CD4-positive, alpha-beta T cell treated with Interleukin-1 beta for 1 hour (primary cell): ENCODE results near the gene VWA2.

ENCODE experiments used
- DNase-seq, 2 donors: peaks; one replicate each; pipeline ENCODE4 v3.0.0-alpha.2; 2020 to 2022

The VWA2 gene, protein sequence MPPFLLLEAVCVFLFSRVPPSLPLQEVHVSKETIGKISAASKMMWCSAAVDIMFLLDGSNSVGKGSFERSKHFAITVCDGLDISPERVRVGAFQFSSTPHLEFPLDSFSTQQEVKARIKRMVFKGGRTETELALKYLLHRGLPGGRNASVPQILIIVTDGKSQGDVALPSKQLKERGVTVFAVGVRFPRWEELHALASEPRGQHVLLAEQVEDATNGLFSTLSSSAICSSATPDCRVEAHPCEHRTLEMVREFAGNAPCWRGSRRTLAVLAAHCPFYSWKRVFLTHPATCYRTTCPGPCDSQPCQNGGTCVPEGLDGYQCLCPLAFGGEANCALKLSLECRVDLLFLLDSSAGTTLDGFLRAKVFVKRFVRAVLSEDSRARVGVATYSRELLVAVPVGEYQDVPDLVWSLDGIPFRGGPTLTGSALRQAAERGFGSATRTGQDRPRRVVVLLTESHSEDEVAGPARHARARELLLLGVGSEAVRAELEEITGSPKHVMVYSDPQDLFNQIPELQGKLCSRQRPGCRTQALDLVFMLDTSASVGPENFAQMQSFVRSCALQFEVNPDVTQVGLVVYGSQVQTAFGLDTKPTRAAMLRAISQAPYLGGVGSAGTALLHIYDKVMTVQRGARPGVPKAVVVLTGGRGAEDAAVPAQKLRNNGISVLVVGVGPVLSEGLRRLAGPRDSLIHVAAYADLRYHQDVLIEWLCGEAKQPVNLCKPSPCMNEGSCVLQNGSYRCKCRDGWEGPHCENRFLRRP

DNA sequence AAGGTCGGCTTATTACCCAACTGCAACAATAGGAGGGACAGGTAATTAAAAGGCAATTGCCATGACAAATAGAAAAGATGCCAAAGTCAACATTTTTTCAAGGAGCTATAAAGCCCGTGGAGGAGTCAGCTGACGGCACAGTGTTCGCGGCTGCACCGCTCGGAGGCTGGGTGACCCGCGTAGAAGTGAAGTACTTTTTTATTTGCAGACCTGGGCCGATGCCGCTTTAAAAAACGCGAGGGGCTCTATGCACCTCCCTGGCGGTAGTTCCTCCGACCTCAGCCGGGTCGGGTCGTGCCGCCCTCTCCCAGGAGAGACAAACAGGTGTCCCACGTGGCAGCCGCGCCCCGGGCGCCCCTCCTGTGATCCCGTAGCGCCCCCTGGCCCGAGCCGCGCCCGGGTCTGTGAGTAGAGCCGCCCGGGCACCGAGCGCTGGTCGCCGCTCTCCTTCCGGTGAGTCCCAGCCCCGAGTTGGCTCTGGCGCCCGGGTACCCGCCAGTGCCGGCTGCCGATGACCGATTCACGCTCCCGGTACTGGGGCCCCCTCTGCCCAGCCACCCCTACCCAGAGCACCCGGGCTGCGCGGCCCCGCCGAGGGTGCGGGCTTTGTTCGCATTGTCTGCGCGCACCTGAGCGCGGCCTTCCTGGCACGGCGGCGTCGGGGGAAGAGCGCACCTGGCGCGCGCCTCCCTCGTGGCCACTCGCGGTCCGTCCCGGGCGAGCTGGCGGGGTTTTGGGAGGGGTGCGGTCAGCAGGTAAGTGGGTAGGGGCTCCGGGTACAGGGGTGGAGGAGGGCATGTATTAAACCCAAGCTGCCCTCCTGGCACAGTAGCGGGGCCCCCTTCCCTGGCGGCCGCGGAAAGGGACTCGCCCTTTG, at the start of gene VWA2:
TSS of gene VWA2 (plus strand) at position 138 of the 877 bp plus-strand sequence. CDS start 9,460 bp downstream, outside the sequence.
- peak in 1 of 2 donors; percentile 13 for DNase-seq

- no peak for DNase-seq
These were observed 49.4 kb upstream of the VWA2 start for GRCh38 chr10:114189700-114190099.

- DNase-seq, result no peak
These were observed 44.0 kb upstream of the VWA2 start for GRCh38 chr10:114195079-114195478.

- DNase-seq, result no peak
These were observed 39.8 kb upstream of the VWA2 start for GRCh38 chr10:114199239-114199638.

- no peak for DNase-seq
These were observed 36.2 kb upstream of the VWA2 start for GRCh38 chr10:114202812-114203211.

DNA sequence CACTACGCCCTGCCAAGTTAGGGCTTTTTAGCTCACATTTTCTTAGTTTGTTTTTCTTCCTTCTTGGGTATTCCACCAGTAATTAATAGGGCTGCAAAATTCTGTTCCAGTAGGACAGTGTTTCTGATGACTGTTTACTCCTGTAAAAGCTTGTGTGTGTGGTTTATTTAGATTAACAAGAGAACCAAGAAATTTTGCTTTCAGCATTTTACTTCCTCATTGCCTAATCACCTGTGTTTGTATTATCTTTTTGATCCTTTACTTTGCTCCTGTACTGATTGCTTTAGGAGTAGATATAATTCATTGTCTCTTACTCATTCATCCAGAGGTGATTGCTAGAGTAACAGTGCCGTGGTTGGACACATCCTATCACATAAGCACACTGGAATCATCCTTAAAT, 32.2 kb upstream of the VWA2 start:
- no peak for DNase-seq

DNA sequence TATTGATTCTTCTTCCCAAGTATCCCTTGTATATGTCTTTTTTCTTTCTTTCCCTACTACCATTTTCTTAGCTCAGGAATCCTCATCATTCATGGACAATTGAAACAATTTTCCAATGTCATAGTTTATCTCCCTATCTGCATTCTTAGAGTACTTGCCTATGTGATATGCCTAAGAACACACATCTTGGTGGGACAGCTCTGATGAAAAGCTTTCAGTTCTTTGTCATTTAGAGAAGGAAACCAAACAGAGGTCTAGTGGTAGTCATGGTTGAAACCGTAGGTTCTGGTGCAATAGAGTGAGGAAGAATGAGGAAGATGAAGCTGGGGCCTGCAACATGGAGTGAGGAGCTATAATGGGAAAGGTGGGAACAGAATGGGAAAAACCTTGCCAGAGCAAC, 31.7 kb upstream of the VWA2 start:
- DNase-seq, result no peak

- DNase-seq, result no peak
These were observed 30.7 kb upstream of the VWA2 start for GRCh38 chr10:114208351-114208750.

DNA sequence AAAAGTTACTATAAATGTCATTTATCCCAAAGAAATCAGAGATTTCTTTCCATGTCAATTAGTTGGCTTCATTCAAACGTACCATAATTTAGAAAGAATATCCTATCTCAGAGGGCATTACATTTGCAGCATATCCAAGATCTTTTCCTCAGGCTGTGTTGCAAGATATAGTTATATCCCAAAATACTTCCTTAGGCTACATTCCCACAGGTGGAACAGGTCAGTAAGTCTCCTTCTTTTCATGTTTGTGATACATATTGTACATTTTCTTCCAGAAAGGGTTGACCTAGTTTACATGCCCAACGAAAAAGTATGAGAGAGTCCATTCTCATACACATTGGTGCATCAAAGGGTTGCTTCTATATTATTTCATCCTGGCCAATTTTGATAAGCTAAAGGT, 26.9 kb upstream of the VWA2 start:
- no peak for DNase-seq

DNA sequence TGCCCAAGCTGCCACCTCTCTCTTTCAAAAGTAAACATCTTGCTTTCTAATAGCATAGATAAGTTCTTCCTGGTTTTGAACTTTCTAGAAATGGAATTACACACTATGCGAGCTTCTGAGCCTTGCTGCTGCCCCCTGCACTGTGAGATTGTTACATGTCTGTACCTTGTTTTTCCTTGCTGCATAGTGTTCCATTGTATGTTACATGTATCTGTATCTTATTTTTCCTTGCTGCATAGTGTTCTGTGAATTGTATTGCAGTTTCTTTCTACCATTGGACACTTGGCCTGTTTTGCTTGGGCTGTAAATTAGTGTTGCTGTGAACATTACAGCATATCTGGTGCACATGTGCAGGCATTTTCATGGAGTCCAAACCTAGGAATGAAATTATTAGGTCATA, 24.0 kb upstream of the VWA2 start:
- no peak for DNase-seq

DNA sequence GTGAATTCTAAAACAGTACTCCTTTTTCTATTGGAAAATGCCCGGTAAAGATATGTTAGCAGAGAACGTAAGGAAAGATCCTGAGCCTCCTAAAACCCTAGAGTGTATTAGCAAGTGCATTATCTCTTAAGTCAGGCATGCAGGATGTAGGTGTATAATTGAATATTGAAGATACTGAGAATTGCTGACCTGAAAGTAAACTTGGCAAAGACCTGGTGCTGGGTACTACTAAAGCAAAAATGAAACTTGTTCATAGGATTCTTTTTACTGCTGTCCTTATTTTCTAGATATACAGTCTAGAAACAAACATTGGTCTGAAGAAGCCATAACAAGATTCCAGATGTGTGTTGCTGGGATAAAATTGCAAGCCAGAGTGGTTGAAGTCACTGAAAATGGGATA, 18.8 kb upstream of the VWA2 start:
- DNase-seq, result no peak

DNA sequence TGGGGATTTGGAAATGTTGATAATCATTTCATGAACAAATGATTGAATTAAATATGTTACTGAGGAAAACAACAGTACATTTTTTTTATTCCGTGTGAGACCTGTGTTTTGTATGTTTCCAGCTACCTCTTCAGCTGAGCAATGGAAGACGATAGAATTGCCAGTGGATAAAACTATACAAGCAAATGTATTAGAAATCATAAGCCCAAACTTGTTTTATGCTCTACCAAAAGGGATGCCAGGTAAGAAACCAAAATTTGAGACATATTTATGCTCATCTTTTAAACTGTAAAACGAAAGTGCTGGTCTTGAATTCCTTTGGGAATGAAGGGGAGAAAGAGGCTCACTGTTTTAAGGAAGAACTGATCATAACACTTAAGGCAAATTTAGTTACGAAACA, 17.8 kb upstream of the VWA2 start:
- no peak for DNase-seq

- no peak for DNase-seq
These were observed 16.0 kb upstream of the VWA2 start for GRCh38 chr10:114223066-114223465.

- DNase-seq, result no peak
These were observed 10.9 kb upstream of the VWA2 start for GRCh38 chr10:114228156-114228555.

DNA sequence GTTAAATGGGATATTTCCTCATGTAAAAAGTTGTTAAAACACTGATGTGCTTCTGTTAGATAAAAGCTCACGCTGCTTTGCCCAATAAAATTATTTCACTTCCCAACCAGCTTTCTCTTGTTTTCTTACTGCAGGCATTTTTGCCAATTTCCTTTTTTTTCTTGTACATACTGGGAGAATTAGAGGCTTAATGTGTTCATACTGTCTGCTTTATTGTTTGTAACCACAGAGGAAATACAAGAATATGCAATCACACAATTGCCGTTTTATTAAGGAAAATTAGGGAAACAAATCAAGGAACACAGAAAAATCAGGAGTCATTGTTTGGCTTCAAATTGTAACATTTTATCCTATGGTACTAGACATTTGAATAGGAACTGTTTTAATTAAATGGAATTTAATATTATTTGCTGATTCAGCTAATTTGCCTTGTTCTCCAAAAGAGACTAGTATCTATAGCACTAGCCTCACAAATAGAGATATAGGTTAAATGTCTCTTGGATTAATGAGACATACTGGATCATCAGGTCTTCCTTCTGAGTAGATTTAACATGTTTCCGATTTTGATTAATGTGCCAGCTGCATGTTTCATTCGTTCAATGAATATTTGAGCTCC, 6.4 kb upstream of the VWA2 start:
- DNase-seq, result no peak

DNA sequence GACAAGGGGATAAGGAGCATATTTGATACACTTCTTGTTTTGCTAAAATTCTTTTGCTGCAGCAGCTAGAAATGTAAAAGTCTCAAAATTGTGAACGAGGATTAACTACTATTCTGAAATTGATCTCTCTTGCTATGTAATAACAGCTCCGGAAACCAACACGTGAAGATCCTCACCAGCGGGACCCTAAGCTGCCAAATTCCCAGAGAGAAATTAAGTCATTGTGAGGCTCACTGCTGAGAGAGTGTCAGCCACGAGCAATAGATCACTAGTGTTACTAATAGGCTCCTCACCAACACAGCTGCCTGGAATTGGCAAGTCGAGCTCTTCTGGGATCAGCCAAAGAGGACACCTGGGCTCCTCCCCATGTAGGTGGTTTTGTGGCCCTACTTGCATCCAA, 5.6 kb upstream of the VWA2 start:
- DNase-seq, result no peak

- no peak for DNase-seq
These were observed 4.9 kb upstream of the VWA2 start for GRCh38 chr10:114234132-114234531.

DNA sequence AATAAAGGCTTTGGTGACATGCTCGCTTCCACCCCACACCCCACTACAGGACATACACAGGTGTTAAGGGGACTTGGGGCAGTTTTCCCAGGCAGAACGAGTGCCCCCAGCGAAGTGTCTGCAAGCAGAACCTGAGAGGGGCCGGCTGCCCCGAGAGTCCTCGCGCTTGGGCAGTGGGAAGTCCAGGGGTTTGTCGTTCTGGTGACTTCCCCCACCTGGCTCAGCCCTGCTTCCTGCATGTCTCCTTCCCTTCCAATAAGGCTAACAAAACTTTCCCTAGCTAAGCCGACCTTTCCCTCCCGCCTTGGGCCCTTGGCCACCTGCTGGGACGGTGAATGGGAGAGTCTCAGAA, 916 bp downstream of the VWA2 start:
- DNase-seq, result no peak

- DNase-seq, result no peak
These were observed 3.2 kb downstream of the VWA2 start for GRCh38 chr10:114242235-114242634.

- no peak for DNase-seq
These were observed 4.6 kb downstream of the VWA2 start for GRCh38 chr10:114243661-114244060.

DNA sequence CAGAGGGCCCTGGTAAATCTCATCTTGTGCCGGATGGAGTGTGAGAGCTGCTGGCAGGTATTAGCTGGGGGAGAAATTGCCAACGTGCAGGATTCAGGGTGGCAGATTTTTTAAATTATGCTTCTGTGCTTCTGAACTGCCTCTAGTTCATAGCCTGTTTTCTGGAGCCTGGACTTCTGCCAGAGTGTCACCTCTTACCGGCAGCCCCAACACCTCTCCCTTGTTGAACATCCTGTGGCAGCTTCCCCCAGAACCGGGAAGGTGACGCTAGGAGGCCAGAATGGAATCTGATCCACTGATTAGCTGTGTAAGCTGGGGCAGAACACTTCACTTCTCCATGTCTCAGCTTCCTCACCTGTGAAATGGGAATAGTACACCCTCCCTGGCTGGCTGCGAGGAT, 5.1 kb downstream of the VWA2 start:
- no peak for DNase-seq

GRCh38 chr10:114245121-114245791, 6.2 kb downstream of the VWA2 start:
- DNase-seq, result no peak
